ENCODE measurements around the gene TTC13. TPM values are rescaled to one million over a fixed set of nuclear protein-coding genes. Genes with fewer than 3 reads are reported as not detected.
"Not testable (repeated sequence)": the region's sequence is repeated elsewhere in the genome, so short reads cannot be mapped to it uniquely, and the experiment has no call there.

The TTC13 gene
- total RNA-seq, 6 experiments from 2014 or later, result 10.7 to 14.4 (median 12.4) TPM

DNA sequence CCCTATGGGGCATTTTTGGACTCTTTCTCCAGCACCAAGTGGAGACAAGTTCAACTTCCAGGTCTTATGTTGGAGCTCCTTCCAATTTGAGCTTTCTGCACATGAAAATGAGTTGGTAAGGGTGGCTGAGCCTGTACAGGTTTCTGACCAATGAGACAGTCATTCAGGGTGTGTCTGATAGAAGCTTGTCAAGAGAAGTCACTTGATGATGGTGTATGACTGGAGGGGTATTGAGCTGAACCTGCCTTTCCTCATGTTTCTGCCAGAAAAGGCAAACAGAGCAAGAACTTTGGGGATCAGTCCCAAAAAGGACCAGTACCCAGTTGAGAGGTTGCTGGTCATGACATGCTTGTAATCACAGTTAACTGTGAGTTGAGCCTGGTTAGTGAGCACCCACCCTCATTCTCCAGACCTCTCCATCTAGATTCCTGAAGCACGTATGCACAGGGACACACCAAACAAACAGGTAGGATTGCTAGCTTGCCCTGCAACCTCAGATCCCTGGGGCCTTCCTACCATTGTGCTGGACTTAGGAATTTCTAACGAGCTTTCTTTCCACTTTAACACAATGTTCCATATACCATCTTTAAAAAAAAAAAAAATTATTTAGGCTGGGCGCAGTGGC lies 34.8 kb upstream of the TTC13 start:
- no peak overlapping the region for H3K4me3 Mint-ChIP-seq
- no peak for DNase-seq
- H3K36me3 Mint-ChIP-seq (ENCODE audit: low read depth), result no peaks in the 10 kb centered on the region
- TF ChIP-seq CTCF (IDR thresholded peaks at IDR 0.05), result no peak
- no peaks in the 10 kb centered on the region for H3K27me3 Mint-ChIP-seq (ENCODE audit: insufficient read depth)
- no peak overlapping the region for H3K27ac Mint-ChIP-seq
- H3K9me3 Mint-ChIP-seq, result no peaks in the 10 kb centered on the region
- H3K4me1 Mint-ChIP-seq (ENCODE audit: low read depth), result no peaks in the 10 kb centered on the region

DNA sequence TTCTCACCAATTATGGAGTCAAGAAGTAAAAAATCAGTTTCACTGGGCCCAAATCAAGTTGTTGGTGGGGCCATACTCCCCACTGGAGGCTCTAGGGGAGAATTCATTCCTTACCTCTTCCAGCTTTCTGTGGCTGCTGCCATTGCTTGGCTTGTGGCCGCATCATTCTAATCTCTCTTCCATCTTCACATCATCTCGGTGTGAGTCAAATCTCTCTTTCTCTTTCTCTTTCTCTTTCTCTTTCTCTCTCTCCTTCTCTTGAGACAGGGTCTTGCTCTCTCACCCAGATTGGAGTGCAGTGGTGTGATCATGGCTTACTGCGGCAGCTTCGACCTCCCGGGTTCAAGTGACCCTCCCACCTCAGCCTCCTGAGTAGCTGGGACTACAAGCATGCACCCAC lies 33.3 kb upstream of the TTC13 start:
- peaks cover 9% of the 10 kb centered on the region for H3K9me3 Mint-ChIP-seq

DNA sequence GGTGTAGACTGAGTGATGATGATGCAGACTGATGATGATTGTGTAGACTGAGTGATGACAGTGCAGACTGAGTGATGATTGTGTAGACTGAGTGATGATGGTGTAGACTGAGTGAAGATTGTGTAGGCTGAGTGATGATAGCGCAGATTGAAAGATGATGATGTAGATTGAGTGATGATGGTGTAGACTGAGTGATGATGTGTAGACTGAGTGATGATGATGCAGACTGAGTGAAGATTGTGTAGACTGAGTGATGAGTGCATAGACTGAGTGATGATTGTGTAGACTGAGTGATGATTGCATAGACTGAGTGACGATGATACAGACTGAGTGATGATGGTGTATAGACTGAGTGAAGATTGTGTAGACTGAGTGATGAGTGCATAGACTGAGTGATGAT lies 32.7 kb upstream of the TTC13 start:
- Mint-ChIP-seq H3K4me1 (ENCODE audit: low read depth) (no peaks in the 10 kb centered on the region), H3K27me3 (ENCODE audit: insufficient read depth) (no peaks in the 10 kb centered on the region), H3K27ac (no peak overlapping the region), H3K9me3 (peaks cover 15% of the 10 kb centered on the region), H3K4me3 (no peak overlapping the region), H3K36me3 (ENCODE audit: low read depth) (0 out of 2 replicates have a peak, but pooled peaks cover 4% of the 10 kb centered on the region)
- DNase-seq, result no peak
- TF ChIP-seq CTCF (IDR thresholded peaks at IDR 0.05), result no peak

More for the DNA sequence above, 33.3 kb upstream of the TTC13 start:
- Mint-ChIP-seq H3K27ac (no peak overlapping the region), H3K36me3 (ENCODE audit: low read depth) (no peaks in the 10 kb centered on the region), H3K4me3 (no peak overlapping the region), H3K27me3 (ENCODE audit: insufficient read depth) (no peaks in the 10 kb centered on the region), H3K4me1 (ENCODE audit: low read depth) (no peaks in the 10 kb centered on the region)
- DNase-seq, result no peak
- no peak for TF ChIP-seq CTCF (IDR thresholded peaks at IDR 0.05)

GRCh38 chr1:231007535-231007934 lies 28.9 kb upstream of the TTC13 start:
- not testable (repeated sequence) for H3K4me1 Mint-ChIP-seq (ENCODE audit: low read depth); H3K27me3 Mint-ChIP-seq (ENCODE audit: insufficient read depth); DNase-seq; H3K27ac Mint-ChIP-seq; H3K4me3 Mint-ChIP-seq
- peaks cover 48% of the 10 kb centered on the region for H3K9me3 Mint-ChIP-seq
- H3K36me3 Mint-ChIP-seq (ENCODE audit: low read depth), result peaks cover 22% of the 10 kb centered on the region

- Mint-ChIP-seq H3K27ac (no peak overlapping the region), H3K9me3 (peaks cover 39% of the 10 kb centered on the region), H3K4me3 (no peak overlapping the region), H3K36me3 (ENCODE audit: low read depth) (peaks cover 31% of the 10 kb centered on the region), H3K27me3 (ENCODE audit: insufficient read depth) (no peaks in the 10 kb centered on the region; the same call in 1 of the 2 replicates), H3K4me1 (ENCODE audit: low read depth) (no peaks in the 10 kb centered on the region)
- no peak for TF ChIP-seq CTCF (IDR thresholded peaks at IDR 0.05)
- DNase-seq, result no peak
These were observed 23.2 kb upstream of the TTC13 start for GRCh38 chr1:231001892-231002291.

DNA sequence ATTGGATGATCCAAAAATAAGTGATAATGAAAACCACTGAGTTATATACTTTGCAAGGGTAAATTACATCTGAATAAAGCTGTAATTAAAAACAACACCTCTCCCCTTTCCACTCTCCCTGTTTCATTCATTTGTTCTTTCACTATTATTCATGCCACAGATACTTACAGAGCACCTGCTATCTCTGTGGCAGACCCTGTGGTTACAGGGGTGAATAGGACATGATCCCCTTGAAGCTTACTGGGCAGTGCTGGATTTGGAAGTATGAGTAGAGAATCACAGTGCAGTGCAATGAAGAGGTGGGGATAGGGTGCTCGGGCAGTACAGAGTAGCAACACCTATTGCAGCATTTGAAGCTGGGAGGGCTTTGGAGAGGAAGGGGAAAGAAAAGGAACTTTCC lies 22.0 kb upstream of the TTC13 start:
- H3K27me3 Mint-ChIP-seq (ENCODE audit: insufficient read depth), result no peaks in the 10 kb centered on the region; the same call in 1 of the 2 replicates
- no peak for TF ChIP-seq CTCF (IDR thresholded peaks at IDR 0.05)
- peaks cover 26% of the 10 kb centered on the region for H3K9me3 Mint-ChIP-seq
- no peak overlapping the region for H3K27ac Mint-ChIP-seq
- no peak for DNase-seq
- H3K4me3 Mint-ChIP-seq, result no peak overlapping the region
- H3K4me1 Mint-ChIP-seq (ENCODE audit: low read depth), result no peaks in the 10 kb centered on the region
- peaks cover 24% of the 10 kb centered on the region for H3K36me3 Mint-ChIP-seq (ENCODE audit: low read depth)
